BLaER1 treated with 17β-estradiol and CSF1 and Interleukin-3, amounts not matched to agents 10 nM and 100 nM (cell line): ENCODE data around the gene MARCKSL1.

Experiments used
- H3K27ac ChIP-seq, 11 experiments: shearing (Covaris generic); formaldehyde crosslinking; 2 replicates each; pipeline ENCODE4 v1.8.1; 2022
- H3K27me3 ChIP-seq, 11 experiments: shearing (Covaris generic); formaldehyde crosslinking; 2 replicates each; pipeline ENCODE4 v1.8.1; 2022
- H3K36me3 ChIP-seq, 11 experiments: shearing (Covaris generic); formaldehyde crosslinking; 2 replicates each; pipeline ENCODE4 v1.8.1; 2022
- H3K4me1 ChIP-seq, 10 experiments: shearing (Covaris generic); formaldehyde crosslinking; 2 replicates each; pipeline ENCODE4 v1.8.1; 2022
- H3K4me2 ChIP-seq, 11 experiments: shearing (Covaris generic); formaldehyde crosslinking; 2 replicates each; pipeline ENCODE4 v1.8.1; 2022
- H3K4me3 ChIP-seq, 10 experiments: shearing (Covaris generic); formaldehyde crosslinking; 2 replicates each; pipeline ENCODE4 v1.8.1; 2022
- H3K9ac ChIP-seq, 11 experiments: shearing (Covaris generic); formaldehyde crosslinking; 2 replicates each; pipeline ENCODE4 v1.8.1; 2022
- H3K9me3 ChIP-seq, 11 experiments: shearing (Covaris generic); formaldehyde crosslinking; replicated peaks in 1 of 11; 2 replicates each; pipeline ENCODE4 v1.8.1; 2022
- H4K20me1 ChIP-seq, 11 experiments: shearing (Covaris generic); formaldehyde crosslinking; 2 replicates each; pipeline ENCODE4 v1.8.1; 2022
- Cebpa-rat ChIP-seq, 11 experiments: shearing (Covaris generic); IDR thresholded peaks; 2 replicates each; pipeline ENCODE4 v1.8.1; 2022

Gene MARCKSL1

DNA sequence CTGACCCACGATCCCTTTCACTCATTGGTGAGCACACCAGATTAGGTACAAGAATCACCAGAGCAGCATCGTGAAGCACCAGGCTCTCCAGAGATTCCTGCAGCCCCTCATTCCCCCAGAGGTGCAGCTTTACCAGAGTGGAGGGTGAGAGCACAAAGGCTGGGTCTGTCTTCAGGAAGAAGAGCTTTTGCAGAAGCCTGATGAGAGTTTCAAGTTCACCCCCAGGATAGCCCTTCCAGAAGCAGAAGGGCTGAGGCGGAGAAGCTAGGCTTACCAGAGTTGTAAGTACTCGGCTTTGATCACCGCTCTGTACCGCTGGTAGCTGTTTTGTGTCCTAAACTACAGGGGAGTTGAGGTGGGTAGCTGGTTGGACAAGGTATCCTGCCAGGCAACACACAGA is 29.4 kb upstream of the MARCKSL1 start:
- no peaks in the 10 kb centered on the region for H3K9me3 ChIP-seq
- TF ChIP-seq Cebpa-rat (IDR thresholded peaks at IDR 0.05) = no peak

GRCh38 chr1:32364836-32365235 is 28.8 kb upstream of the MARCKSL1 start:
- TF ChIP-seq Cebpa-rat (IDR thresholded peaks at IDR 0.05) = no peak
- H3K4me1 ChIP-seq = peaks cover 34 to 54% (median 45%) of the 10 kb centered on the region in 10 experiments
- H3K27ac ChIP-seq = no peak overlapping the region
- no peak overlapping the region for H3K9ac ChIP-seq
- H3K4me3 ChIP-seq = no peak overlapping the region
- H3K9me3 ChIP-seq = no peaks in the 10 kb centered on the region
- H3K36me3 ChIP-seq = peaks cover 55 to 72% (median 59%) of the 10 kb centered on the region in 11 experiments
- peaks cover 34 to 74% (median 60%) of the 10 kb centered on the region in 11 experiments; a peak in 19 of 22 replicates for H4K20me1 ChIP-seq
- H3K27me3 ChIP-seq = peaks cover 20 to 30% (median 26%) of the 10 kb centered on the region in 11 experiments
- no peak overlapping the region for H3K4me2 ChIP-seq

More for the DNA sequence above, 29.4 kb upstream of the MARCKSL1 start:
- peaks cover 28 to 48% (median 39%) of the 10 kb centered on the region in 10 experiments for H3K4me1 ChIP-seq
- peak overlapping the region in 2 of 11 experiments; percentile 5 to 36; a peak in 2 of 22 replicates for H3K9ac ChIP-seq
- peaks cover 20 to 30% (median 26%) of the 10 kb centered on the region in 11 experiments for H3K27me3 ChIP-seq
- H4K20me1 ChIP-seq = peaks cover 34 to 74% (median 66%) of the 10 kb centered on the region in 11 experiments; a peak in 20 of 22 replicates
- H3K4me3 ChIP-seq = no peak overlapping the region
- H3K36me3 ChIP-seq = peaks cover 61 to 78% (median 65%) of the 10 kb centered on the region in 11 experiments
- peak overlapping the region in 8 of 11 experiments; percentile 27 to 62 (median 56); a peak in 13 of 22 replicates for H3K4me2 ChIP-seq
- no peak overlapping the region for H3K27ac ChIP-seq

- Histone ChIP-seq H3K4me2 (no peak overlapping the region), H3K36me3 (peaks cover 44 to 61% (median 48%) of the 10 kb centered on the region in 11 experiments), H3K27ac (no peak overlapping the region), H3K9me3 (no peaks in the 10 kb centered on the region), H4K20me1 (peaks cover 30 to 68% (median 52%) of the 10 kb centered on the region in 11 experiments; a peak in 19 of 22 replicates), H3K4me3 (no peak overlapping the region), H3K9ac (no peak overlapping the region), H3K27me3 (peaks cover 20 to 30% (median 26%) of the 10 kb centered on the region in 11 experiments), H3K4me1 (peaks cover 39 to 62% (median 52%) of the 10 kb centered on the region in 10 experiments)
- TF ChIP-seq Cebpa-rat (IDR thresholded peaks at IDR 0.05) = no peak
Measured at GRCh38 chr1:32363713-32364112, 27.7 kb upstream of the MARCKSL1 start.

DNA sequence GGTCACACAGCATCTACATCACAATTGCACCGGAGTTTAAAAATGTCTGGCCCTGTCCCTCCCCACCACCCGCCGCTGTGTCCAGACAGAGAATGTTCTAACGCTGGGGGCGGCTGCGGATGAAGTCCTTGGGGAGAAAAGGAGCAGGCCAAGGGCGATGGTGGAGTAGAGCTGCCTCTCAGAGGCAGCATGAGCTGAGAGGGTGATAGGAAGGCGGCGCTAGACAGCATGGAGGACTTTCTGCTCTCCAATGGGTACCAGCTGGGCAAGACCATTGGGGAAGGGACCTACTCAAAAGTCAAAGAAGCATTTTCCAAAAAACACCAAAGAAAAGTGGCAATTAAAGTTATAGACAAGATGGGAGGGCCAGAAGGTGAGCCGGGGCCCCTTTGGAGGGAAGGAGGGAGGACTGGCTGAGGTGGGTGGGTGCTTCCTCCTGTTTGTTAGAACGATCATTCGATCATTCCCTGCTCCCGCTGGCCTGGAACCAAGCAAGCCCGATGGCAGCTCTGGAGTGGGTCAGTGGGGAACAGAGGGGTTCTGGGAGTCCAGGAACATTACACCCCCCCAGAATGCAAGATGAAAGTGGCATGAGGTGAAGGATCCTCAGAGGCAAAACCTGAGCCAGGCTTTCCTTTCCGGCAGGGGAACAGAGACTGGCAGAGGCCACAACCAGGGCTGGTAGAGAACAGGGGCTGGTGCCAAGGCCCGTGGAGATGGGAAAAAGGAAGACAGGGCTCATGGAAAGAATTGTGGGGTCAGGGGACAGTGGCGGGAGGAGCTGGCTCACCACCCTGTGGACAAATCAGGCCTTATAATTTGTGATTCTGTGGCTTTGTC is 26.7 kb upstream of the MARCKSL1 start, which contains the start of the genes FAM229A and TSSK3:
FAM229A (minus strand) TSS at position 12 of the 840 bp plus-strand sequence. CDS start 394 bp downstream, outside the sequence.
TSSK3 (plus strand) TSS at position 66 of the 840 bp plus-strand sequence; CDS start at position 229, 163 bp downstream.
- Histone ChIP-seq H3K4me3 (peak within 1 kb of the TSS in 9 of 10 experiments; percentile 14 to 61 (median 23); a peak in 9 of 20 replicates), H3K9me3 (no peaks in the 10 kb centered on the region), H3K4me1 (peaks cover 39 to 63% (median 54%) of the 10 kb centered on the region in 10 experiments), H3K9ac (peak within 1 kb of the TSS in 10 of 11 experiments; percentile 5 to 65 (median 46); a peak in 15 of 22 replicates), H4K20me1 (peaks cover 25 to 65% (median 46%) of the 10 kb centered on the region in 11 experiments; a peak in 19 of 22 replicates), H3K27ac (no peak within 1 kb of the TSS), H3K4me2 (peak within 1 kb of the TSS; percentile 57 to 91 (median 81)), H3K36me3 (peaks cover 34 to 50% (median 38%) of the 10 kb centered on the region in 11 experiments), H3K27me3 (peaks cover 20 to 30% (median 26%) of the 10 kb centered on the region in 11 experiments)
- no peak for TF ChIP-seq Cebpa-rat (IDR thresholded peaks at IDR 0.05)

- Histone ChIP-seq H3K9ac (peak overlapping the region in 10 of 11 experiments; percentile 5 to 65 (median 46); a peak in 15 of 22 replicates), H3K36me3 (peaks cover 25 to 42% (median 30%) of the 10 kb centered on the region in 11 experiments), H4K20me1 (peaks cover 22 to 60% (median 39%) of the 10 kb centered on the region in 11 experiments; a peak in 19 of 22 replicates), H3K4me1 (peaks cover 39 to 60% (median 53%) of the 10 kb centered on the region in 10 experiments), H3K27ac (no peak overlapping the region), H3K4me3 (peak overlapping the region in 9 of 10 experiments; percentile 14 to 61 (median 23); a peak in 9 of 20 replicates), H3K27me3 (peaks cover 20 to 30% (median 26%) of the 10 kb centered on the region in 11 experiments), H3K4me2 (peak overlapping the region; percentile 57 to 91 (median 81)), H3K9me3 (no peaks in the 10 kb centered on the region)
- no peak for TF ChIP-seq Cebpa-rat (IDR thresholded peaks at IDR 0.05)
Measured at GRCh38 chr1:32361674-32362473, 25.8 kb upstream of the MARCKSL1 start.

- H4K20me1 ChIP-seq = peaks cover 17 to 54% (median 35%) of the 10 kb centered on the region in 11 experiments; a peak in 19 of 22 replicates
- peak overlapping the region in 10 of 11 experiments; percentile 34 to 91 (median 81); a peak in 17 of 22 replicates for H3K4me2 ChIP-seq
- no peaks in the 10 kb centered on the region for H3K9me3 ChIP-seq
- H3K27me3 ChIP-seq = peaks cover 20 to 30% (median 26%) of the 10 kb centered on the region in 11 experiments
- peaks cover 36 to 55% (median 47%) of the 10 kb centered on the region in 10 experiments for H3K4me1 ChIP-seq
- no peak overlapping the region for H3K27ac ChIP-seq
- no peak overlapping the region for H3K4me3 ChIP-seq
- peaks cover 21 to 36% (median 24%) of the 10 kb centered on the region in 11 experiments for H3K36me3 ChIP-seq
- no peak overlapping the region for H3K9ac ChIP-seq
- no peak for TF ChIP-seq Cebpa-rat (IDR thresholded peaks at IDR 0.05)
Measured at GRCh38 chr1:32361308-32361673, 25.3 kb upstream of the MARCKSL1 start.

GRCh38 chr1:32358435-32358834 is 22.4 kb upstream of the MARCKSL1 start:
- peaks cover 19 to 29% (median 26%) of the 10 kb centered on the region in 11 experiments for H3K27me3 ChIP-seq
- H3K27ac ChIP-seq = no peak overlapping the region
- peaks cover 10 to 34% (median 16%) of the 10 kb centered on the region in 11 experiments; a peak in 16 of 22 replicates for H4K20me1 ChIP-seq
- H3K36me3 ChIP-seq = peaks cover 3 to 8% (median 5%) of the 10 kb centered on the region in 11 experiments; a peak in 21 of 22 replicates
- no peaks in the 10 kb centered on the region for H3K9me3 ChIP-seq
- H3K9ac ChIP-seq = no peak overlapping the region
- TF ChIP-seq Cebpa-rat (IDR thresholded peaks at IDR 0.05) = no peak
- no peak overlapping the region for H3K4me2 ChIP-seq
- no peak overlapping the region for H3K4me3 ChIP-seq
- H3K4me1 ChIP-seq = peaks cover 42 to 54% (median 46%) of the 10 kb centered on the region in 10 experiments

DNA sequence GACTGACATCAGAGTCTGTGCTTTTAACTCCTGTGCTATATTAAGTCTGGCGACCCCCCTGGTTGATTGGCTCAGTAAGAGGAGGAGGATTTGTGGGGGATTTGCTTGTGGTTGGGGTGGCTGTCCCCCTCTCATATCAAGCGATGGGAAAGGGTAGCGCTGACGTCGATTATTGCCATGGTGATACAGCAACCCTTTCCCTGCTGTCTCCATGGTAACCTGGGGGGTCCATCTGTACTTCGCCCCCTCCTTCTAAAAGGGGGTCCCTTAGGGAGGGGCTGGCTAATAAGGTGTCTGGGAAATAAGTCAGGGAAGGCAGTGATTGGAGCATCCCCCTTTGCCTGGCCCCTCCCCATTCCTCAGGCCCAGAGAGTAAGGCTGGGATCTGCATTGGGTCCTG is 21.6 kb upstream of the MARCKSL1 start:
- peaks cover 50 to 62% (median 54%) of the 10 kb centered on the region in 10 experiments for H3K4me1 ChIP-seq
- no peak for TF ChIP-seq Cebpa-rat (IDR thresholded peaks at IDR 0.05)
- no peak overlapping the region for H3K9ac ChIP-seq
- H3K4me3 ChIP-seq = no peak overlapping the region
- peaks cover 11 to 23% (median 19%) of the 10 kb centered on the region in 11 experiments for H3K27me3 ChIP-seq
- no peak overlapping the region for H3K27ac ChIP-seq
- no peaks in the 10 kb centered on the region for H3K9me3 ChIP-seq
- H4K20me1 ChIP-seq = peaks cover 6 to 26% (median 9%) of the 10 kb centered on the region in 11 experiments; a peak in 15 of 22 replicates
- no peaks in the 10 kb centered on the region; a peak in 2 of 22 replicates for H3K36me3 ChIP-seq
- no peak overlapping the region for H3K4me2 ChIP-seq
